Umbilical cord (tissue), 2 donors: ENCODE results near the gene ATP10A. TPM values are rescaled to one million over a fixed set of nuclear protein-coding genes. Genes with fewer than 3 reads are reported as not detected.
A peak's percentile ranks its signal among the peaks of the same experiment; 100 is the strongest.

Source experiments
- DNase-seq: peaks from one replicate; pipeline ENCODE4 v3.0.0-alpha.2; 2015; ENCODE audit warnings: low spot score
- total RNA-seq: library from RNA; depleted of rRNA; stranded (reverse); fragments of >200 nt; gene quantifications from one replicate; pipeline ENCODE4 v1.2.3, GENCODE V29; 2014; ENCODE audit warnings: low replicate concordance; ENCODE audit not compliant: insufficient read depth

Gene ATP10A
- total RNA-seq: 18.3 TPM

DNA sequence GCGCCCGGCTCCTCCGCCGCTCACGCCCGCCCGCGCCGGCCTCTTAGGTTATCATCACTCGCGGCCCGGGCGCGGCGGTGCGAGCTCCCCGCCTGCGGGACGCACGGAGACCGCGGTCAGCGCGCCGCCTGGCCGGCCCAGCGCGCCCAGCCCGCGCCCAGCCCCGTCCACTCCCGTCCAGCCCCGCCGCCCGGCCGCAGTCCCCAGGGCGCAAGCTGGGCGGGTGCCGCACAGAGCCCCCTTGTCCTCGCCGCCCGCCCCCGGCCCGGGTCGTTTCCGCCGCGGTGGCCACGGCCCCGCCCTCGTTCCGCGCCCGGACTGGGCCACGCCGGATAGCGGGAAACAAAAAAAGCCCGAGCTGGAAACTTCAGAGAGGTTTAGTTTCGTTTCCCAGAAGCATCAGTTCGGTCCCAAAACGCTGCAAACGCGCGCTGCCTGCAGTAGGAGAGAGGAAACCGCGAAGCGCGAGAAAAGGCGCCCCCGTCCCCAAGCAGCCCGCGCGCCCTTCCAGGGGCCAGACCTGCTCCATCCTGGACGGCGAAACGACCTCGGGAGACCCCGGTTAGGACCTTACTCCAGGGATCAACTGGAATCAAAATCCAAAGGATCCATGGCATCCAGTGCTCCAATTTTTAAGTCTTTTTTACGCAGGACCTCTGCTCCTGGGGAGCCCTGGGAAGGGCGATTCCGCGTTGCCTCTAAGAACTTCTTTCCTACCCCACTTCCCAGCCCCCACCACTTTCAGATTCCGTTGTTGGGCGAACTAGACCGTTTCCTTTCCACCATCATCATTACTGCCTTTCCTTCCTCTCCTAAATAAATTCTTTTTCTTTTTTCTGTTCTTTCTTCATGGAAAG is at the start of gene ATP10A:
Gene ATP10A, minus strand, starts transcription at position 217 of the 857 bp plus-strand sequence. CDS start 231 bp downstream, outside the sequence.
- peak; percentile 36 for DNase-seq

- no peak for DNase-seq
Measured at GRCh38 chr15:25912035-25912434, 48.9 kb upstream of the ATP10A start.

DNA sequence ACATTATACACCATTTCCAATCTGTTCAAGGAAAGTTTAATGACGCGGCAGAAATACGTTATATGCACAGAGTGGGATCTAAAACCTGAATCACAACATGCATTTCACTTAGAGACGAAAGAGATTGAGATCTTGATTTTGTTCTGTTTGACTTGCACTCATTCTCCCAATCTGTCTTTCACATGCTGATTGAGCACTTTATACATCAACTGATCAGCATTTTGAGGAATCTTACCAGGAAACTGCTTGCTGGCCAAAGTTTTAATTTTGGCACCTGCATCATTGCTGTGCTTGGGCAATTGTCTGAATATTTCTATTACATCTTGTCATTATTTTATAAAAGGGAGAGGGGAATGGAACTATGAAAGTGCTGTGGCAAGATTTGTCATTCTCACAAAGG is 47.7 kb upstream of the ATP10A start:
- no peak for DNase-seq

- no peak for DNase-seq
Measured at GRCh38 chr15:25909806-25910205, 46.7 kb upstream of the ATP10A start.

DNA sequence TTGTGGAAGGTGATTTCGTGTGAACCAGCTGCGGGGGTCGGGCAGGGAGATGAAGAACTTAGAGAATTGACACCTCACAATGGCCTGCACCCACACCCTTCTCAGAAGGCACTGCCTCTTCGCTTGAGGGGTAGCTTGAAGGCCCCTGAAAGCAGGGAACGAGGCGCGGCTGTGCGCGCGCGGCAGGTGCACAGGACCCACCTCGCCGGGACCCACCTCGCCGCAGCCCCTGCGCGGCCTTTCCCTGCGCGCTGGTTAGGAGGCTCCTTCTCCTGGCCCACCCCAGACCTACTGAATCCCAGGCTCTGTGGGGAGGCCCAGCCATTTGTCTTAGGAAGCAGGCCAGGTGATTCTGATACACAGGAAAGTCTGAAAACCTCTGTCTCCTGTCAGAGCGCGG is 46.2 kb upstream of the ATP10A start:
- DNase-seq: no peak

GRCh38 chr15:25905140-25905539 is 42.0 kb upstream of the ATP10A start:
- no peak for DNase-seq

DNA sequence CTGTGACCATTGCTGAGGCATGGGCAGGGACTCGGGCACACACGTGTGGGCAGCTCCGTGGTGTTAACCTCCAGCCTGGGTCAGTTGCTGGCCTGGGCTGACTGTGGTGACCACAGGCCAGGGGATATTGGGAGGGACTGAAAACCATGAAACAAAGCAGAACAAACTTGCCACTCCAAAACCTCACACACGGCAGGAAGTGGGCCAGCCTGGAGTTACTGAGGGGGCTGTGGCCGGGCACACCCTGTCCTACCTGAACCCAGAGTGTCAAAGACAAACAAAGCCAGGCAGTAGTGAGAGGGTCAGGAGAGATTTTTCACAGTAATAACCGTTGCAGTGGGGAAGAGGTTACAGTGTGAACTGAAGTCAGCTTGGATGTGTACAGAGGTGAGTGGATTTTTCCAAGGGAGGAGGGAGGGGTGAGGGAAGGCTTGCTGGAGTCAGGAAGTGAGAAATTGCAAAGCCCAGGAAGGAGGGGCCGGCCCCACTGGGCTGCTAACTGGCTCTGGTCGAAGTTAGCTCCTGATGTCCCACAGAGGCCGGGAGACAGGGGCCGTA is 40.0 kb upstream of the ATP10A start:
- no peak for DNase-seq

DNA sequence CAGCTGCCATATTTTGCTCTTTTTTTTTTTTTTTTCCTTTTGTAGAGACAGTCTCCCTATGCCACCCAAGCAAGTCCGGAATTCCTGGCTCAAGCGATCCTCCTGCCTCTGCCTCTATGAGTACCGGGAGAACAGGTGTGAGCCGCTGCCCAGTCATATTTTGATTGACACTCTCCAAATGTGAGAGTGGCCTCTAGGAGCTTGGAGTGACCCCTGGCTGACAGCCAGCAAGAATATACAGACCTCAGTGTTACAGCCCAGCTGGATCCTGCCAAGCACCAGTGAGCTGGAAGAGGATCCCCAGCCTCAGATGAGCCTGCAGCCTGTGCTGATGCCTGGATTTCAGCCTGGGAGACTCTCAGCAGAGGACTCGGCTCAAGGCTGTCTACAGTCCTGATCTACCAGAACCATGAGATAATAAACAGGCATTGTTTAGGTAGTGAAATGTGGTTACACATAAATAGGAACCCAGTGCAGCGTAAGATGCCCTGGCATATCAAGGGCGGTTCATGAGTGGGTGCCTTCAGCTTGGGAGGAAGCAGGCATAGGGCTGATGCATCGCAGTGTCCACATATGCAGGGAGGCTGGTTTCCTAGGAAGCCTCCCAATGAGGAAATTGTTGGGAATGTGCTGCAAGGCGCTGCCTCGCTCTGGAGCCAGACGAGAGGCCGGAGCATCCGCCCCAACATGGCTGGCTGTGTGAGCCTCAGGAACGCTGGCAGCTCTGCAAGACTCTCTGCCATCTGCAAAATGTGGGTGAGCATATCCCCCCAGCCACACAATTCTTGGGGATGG is 38.9 kb upstream of the ATP10A start:
- peak; percentile 4 for DNase-seq

- DNase-seq: no peak
Measured at GRCh38 chr15:25900901-25901300, 37.8 kb upstream of the ATP10A start.

DNA sequence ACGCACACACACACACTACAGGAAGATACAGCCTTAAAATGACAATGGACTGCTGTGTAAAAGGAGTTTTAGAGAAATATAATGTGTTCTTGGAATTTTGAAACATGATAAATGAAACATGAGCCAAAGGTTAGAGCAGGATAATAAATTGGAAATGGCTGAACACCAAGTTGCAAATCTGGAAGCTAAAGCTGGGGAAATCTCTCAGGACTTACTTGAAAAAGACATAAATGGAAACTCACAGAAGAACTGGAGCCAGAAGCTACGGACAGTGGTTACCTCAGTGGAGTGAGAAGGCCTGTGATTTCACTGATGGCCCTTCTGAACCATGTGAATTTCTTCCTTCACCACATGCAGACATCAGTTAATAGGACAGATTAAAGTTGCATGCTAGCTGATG is 37.3 kb upstream of the ATP10A start:
- DNase-seq: peak; percentile 15

- no peak for DNase-seq
Measured at GRCh38 chr15:25899870-25900269, 36.7 kb upstream of the ATP10A start.

DNA sequence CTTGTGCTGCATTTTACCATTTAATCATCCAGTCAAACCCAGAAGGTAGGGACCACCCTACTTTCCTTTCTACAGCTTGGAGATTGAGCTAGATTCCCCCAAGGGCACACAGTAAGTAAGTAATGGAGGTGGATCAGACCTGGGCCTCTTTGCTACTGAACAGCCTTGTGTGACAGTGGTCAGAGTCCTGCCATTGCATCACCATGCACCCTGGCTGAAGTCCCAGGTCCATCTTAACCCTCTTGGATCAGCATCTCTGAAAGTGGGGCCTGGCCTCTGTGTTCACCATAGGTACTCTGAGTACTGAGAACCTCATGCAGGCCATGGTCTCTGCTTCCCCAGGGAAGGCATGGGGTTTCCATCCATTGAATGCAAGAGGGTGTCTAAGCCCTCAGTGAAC is 34.5 kb upstream of the ATP10A start:
- no peak for DNase-seq

DNA sequence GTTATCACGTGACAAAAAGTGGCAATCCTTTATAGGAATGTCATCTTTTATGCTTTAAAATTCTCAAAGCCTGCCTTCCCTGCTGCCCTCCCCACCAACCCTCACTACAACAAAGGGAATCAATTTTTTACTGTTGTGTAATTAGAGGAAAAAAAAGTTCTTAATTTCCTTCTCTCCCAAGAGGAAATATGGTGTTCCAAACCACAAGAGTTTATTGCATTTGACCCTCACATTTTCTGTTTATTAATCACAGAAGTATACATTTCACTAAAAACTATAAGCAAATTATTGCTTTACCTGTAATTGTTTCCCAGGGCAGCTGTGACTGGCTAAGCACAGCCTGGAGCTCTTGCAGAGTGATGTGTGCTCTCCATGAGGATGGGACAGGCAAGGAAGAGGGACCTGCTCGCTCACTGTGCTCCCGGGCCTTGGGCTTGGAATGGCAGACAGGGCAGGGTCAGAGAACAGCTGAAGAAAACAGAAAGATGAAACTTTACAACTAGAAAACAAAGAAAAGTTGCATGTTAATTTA is 31.3 kb upstream of the ATP10A start:
- DNase-seq: no peak

DNA sequence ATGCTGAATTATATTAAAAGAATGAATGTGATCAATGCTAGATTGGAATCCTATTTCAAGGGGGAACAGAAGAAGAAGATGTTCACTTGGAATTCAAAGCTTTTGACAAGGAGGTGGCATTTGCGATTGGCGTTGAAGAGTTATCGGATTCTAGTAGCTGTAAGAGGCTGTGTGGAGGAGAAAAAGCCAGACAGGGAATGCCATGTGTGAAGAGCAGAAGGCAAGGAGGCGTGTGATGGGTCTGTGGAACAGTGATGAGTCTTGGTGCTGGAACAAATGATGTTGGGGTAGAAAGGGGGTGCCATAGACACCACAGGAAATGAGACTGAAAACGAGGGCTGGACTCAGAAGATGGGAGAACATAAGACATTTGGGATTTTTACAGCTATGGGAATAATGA is 30.5 kb upstream of the ATP10A start:
- no peak for DNase-seq

DNA sequence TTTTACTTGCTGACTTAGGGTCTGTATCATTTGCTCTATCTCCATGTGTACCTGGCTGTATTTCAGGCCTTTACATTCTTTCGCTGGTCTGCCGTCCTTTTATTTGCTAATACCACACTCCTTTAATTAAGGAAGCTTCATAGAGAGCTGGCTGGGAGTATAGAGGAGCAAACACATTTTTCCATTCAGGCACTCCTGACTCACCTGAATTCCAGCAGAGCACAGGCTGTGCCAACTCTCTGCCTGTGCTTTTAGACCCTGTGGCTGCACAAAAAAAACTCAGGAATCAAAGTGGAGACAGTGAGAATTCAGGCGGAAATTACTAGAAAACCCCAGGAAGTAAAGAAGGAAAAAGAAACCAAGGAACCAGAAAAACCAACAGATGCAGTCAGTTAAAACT is 29.0 kb upstream of the ATP10A start:
- DNase-seq: no peak

GRCh38 chr15:25891081-25891480 is 28.0 kb upstream of the ATP10A start:
- DNase-seq: no peak

DNA sequence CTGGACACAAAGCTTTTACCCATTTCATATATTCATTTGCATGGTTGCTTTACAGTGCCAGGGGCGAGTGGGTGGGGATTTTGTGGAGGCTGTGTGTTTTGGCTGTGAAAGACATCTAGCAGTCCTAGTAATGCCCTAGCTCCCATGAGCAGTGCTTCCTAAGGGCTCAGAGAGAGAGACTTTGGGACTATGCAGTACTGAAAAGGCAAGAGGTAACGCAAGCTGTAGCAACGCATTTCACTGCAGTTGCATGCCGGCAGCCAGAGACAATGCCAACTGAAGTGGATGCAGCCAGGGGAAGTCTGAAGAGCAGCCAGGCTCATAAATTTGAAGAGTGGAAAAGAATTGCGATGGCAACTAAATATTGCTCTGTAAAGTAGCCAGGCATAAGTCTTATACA is 27.4 kb upstream of the ATP10A start:
- DNase-seq: no peak

DNA sequence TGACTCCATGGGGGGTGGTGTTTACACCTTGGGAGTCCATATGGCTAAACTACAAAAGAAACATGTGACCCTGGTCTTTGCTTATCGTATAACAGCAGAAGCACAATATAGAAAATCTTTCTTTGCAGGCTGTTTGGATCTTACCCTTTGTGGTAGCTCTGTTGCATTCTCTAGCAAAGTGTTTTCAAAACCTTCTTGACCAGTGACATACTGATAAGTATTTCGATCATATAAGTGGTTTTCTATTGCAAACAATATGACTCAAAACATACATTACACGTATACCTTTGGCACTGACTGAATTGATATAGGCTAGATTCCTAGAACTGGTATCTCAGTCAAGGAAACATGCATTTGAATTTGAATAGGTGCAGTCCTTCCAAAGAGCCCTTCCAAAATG is 24.7 kb upstream of the ATP10A start:
- no peak for DNase-seq

- no peak for DNase-seq
Measured at GRCh38 chr15:25886498-25887140, 23.5 kb upstream of the ATP10A start.

- no peak for DNase-seq
Measured at GRCh38 chr15:25884370-25884769, 21.2 kb upstream of the ATP10A start.

DNA sequence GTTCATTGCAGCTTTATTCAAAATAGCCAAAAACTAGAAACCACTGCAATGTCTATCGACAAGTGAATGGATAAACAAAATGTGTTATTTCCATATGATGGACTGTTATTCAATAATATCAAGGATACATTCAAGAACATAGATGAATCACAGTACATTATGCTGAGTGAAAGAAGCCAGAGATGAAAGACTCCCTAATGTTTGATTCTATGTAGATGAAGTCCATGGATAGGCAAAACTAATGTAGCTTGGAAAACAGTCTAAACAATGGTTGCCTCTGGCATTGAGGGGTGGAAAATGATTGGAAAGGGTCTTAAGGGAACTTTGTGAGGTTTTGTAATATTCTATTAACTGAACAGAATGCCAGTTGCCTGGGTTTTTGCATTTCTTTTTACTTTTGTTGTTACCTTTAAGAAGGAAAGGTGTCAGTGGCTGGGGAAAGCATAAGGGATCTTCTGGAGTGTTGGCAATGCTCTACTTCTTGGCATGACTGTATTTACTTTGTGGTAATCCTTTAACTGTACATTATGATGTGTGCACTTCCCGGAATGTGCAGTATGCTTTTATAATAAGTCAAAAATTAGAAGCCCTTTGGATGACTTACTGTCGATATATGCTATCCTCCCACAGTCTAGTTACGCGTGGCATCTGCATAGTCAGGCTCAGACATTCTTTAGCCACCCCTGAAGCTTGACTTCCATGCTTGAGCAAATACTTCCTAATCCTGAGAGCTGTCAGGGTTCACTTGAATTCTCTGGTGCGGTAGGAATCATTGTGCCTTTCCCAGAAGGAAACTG is 20.5 kb upstream of the ATP10A start:
- no peak for DNase-seq
